Trophoblast cell (in vitro differentiated cells and primary cell): ENCODE data around the gene MUC15. TPM values are rescaled to one million over a fixed set of nuclear protein-coding genes. Genes with fewer than 3 reads are reported as not detected.

Experiments used
- DNase-seq, 2 donors: peaks; one replicate each; pipeline ENCODE4 v3.0.0-alpha.2; 2016
- H2AFZ ChIP-seq: 2 replicates; pipeline ENCODE4 v1.6.1; 2013; ENCODE audit warnings: low read length, moderate library complexity, mild to moderate bottlenecking; ENCODE audit not compliant: insufficient read depth, poor library complexity
- H2AK5ac ChIP-seq: 2 replicates; pipeline ENCODE4 v1.6.1; 2013; ENCODE audit warnings: mild to moderate bottlenecking, low read length
- H2BK120ac ChIP-seq: 2 replicates; pipeline ENCODE4 v1.6.1; 2013; ENCODE audit warnings: low read length, mild to moderate bottlenecking, moderate library complexity; ENCODE audit not compliant: insufficient read depth, poor library complexity
- H2BK12ac ChIP-seq: 2 replicates; pipeline ENCODE4 v1.6.1; 2013; ENCODE audit warnings: mild to moderate bottlenecking, low read length, moderate library complexity
- H2BK5ac ChIP-seq: 2 replicates; pipeline ENCODE4 v1.6.1; 2013; ENCODE audit warnings: low read length, low read depth, moderate library complexity, mild to moderate bottlenecking; ENCODE audit not compliant: poor library complexity
- H3K14ac ChIP-seq: 2 replicates; pipeline ENCODE4 v1.6.1; 2013; ENCODE audit warnings: mild to moderate bottlenecking, low read length
- H3K18ac ChIP-seq: 2 replicates; pipeline ENCODE4 v1.6.1; 2013; ENCODE audit warnings: mild to moderate bottlenecking, low read length
- H3K23ac ChIP-seq: 2 replicates; pipeline ENCODE4 v1.6.1; 2013; ENCODE audit warnings: low read length
- H3K27ac ChIP-seq: 2 replicates; pipeline ENCODE4 v1.5.1; 2013; ENCODE audit warnings: low read depth, mild to moderate bottlenecking, inconsistent platforms, low read length, moderate library complexity
- H3K27me3 ChIP-seq: 2 replicates; pipeline ENCODE4 v1.6.1; 2013; ENCODE audit warnings: inconsistent platforms, mild to moderate bottlenecking, low read length, moderate library complexity; ENCODE audit not compliant: insufficient read depth
- H3K36me3 ChIP-seq, 2 experiments: 1 replicate in 1 of 2; 2 replicates in 1 of 2; pipeline ENCODE4 v1.6.1; 2013; ENCODE audit warnings: low read length in 2 of 2, mild to moderate bottlenecking in 2 of 2, moderate library complexity in 1 of 2; ENCODE audit not compliant: insufficient read depth in 2 of 2, control insufficient read depth in 1 of 2
- H3K4ac ChIP-seq: 2 replicates; pipeline ENCODE4 v1.6.1; 2013; ENCODE audit warnings: low read depth, mild to moderate bottlenecking, low read length, moderate library complexity
- H3K4me1 ChIP-seq, 2 experiments: 1 replicate in 1 of 2; 2 replicates in 1 of 2; pipeline ENCODE4 v1.6.1; 2013; ENCODE audit warnings: low read length in 2 of 2, mild to moderate bottlenecking in 2 of 2, moderate library complexity in 1 of 2; ENCODE audit not compliant: insufficient read depth in 2 of 2, control insufficient read depth in 1 of 2
- H3K4me2 ChIP-seq: 2 replicates; pipeline ENCODE4 v1.6.1; 2013; ENCODE audit warnings: inconsistent platforms, mild to moderate bottlenecking, low read length, moderate library complexity
- H3K4me3 ChIP-seq: 2 replicates; pipeline ENCODE4 v1.5.1; 2013; ENCODE audit warnings: mild to moderate bottlenecking, low read depth, low read length, inconsistent platforms
- H3K79me1 ChIP-seq: one replicate; pipeline ENCODE4 v1.6.1; 2013; ENCODE audit warnings: low read length
- H3K79me2 ChIP-seq: 2 replicates; pipeline ENCODE4 v1.6.1; 2013; ENCODE audit warnings: low read length, mild to moderate bottlenecking; ENCODE audit not compliant: control insufficient read depth, insufficient read depth, poor library complexity
- H3K9ac ChIP-seq: 2 replicates; pipeline ENCODE4 v1.6.1; 2013; ENCODE audit warnings: mild to moderate bottlenecking, low read length
- H3K9me3 ChIP-seq: 2 replicates; pipeline ENCODE4 v1.6.1; 2013; ENCODE audit warnings: low read depth, mild to moderate bottlenecking, control low read depth, inconsistent platforms, low read length; ENCODE audit not compliant: insufficient read depth
- H4K12ac ChIP-seq: 2 replicates; pipeline ENCODE4 v1.6.1; 2013; ENCODE audit warnings: low read depth, mild to moderate bottlenecking, low read length, moderate library complexity
- H4K8ac ChIP-seq: 2 replicates; pipeline ENCODE4 v1.6.1; 2013; ENCODE audit warnings: low read depth, mild to moderate bottlenecking, low read length, moderate library complexity
- H4K91ac ChIP-seq: one replicate; pipeline ENCODE4 v1.6.1; 2013; ENCODE audit warnings: low read depth, mild to moderate bottlenecking, low read length, moderate library complexity
- WGBS: extraction: QIAGEN DNeasy Blood & Tissue Kit; methylation state at CpG from one replicate; pipeline ENCODE4 v1.1.7; 2013; ENCODE audit warnings: missing lambda C conversion rate; ENCODE audit not compliant: insufficient read length, insufficient coverage; ENCODE audit errors: extremely low coverage; 5-methylcytosine and 5-hydroxymethylcytosine counted together
- polyA plus RNA-seq: library from polyadenylated mRNA; stranded (reverse); fragments of 200-250 nt; gene quantifications from 2 replicates; pipeline ENCODE4 v1.2.3, GENCODE V29; 2013

MUC15 gene, protein sequence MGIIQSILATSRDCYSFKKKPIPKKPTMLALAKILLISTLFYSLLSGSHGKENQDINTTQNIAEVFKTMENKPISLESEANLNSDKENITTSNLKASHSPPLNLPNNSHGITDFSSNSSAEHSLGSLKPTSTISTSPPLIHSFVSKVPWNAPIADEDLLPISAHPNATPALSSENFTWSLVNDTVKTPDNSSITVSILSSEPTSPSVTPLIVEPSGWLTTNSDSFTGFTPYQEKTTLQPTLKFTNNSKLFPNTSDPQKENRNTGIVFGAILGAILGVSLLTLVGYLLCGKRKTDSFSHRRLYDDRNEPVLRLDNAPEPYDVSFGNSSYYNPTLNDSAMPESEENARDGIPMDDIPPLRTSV
- polyA plus RNA-seq: 433 and 477 TPM in 2 replicates

DNA sequence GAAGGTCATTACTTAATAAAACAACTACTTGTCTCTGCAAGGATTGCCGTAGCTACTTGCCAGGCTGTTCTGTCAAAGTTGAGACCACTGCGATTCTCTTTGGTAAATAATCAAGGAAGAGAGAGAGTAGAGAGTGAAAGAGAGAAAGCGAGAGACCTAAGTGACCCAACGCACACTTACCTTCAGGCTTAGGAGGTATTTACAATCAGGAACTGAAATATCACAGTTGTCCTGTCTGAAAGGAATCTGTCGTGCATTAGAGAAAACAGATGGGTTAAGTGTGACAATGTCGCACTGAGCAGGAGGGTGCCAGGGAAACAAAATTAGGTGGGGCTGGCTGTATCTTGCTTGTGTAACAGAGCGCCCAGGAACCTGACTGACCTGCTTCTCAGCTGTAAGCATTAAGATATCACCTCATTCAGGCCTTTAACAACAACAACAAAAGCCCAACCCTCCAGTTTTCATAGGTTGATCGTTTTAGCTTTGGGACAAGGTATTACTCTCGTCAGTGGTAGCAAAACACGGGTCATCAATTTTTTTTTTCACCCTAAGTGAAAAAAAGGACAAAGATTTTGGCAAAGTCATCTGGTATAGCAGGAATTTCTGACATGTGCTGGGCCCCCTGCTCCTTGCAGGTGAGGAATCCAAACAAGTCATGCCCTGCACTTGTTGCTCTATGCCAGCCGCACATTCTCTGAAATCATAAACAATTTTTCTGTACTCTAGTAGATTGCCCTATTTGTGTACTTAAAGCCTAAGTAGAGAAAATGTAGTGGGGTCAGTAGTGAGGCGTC lies at the start of gene MUC15:
Gene MUC15 (minus strand): TSS at position 403 of the 794 bp plus-strand sequence. CDS start 5,169 bp downstream, outside the sequence.
- H3K23ac ChIP-seq: no peak within 1 kb of the TSS
- H4K91ac ChIP-seq: peak within 1 kb of the TSS; percentile 32
- H3K4me3 ChIP-seq: no peak within 1 kb of the TSS
- H4K8ac ChIP-seq: peak within 1 kb of the TSS; percentile 35
- WGBS: no CpG with 5 or more reads among the region's 12 CpGs
- no peaks in the 10 kb centered on the region for H3K36me3 ChIP-seq
- peaks cover 4% of the 10 kb centered on the region for H3K79me1 ChIP-seq
- no peak within 1 kb of the TSS for H2AFZ ChIP-seq
- no peaks in the 10 kb centered on the region for H3K79me2 ChIP-seq
- H4K12ac ChIP-seq: no peak within 1 kb of the TSS
- no peak within 1 kb of the TSS for H2BK12ac ChIP-seq
- peak within 1 kb of the TSS; percentile 23 for H3K4me2 ChIP-seq
- no peaks in the 10 kb centered on the region for H3K27me3 ChIP-seq
- H2BK5ac ChIP-seq: peak within 1 kb of the TSS; percentile 31
- DNase-seq: peak; percentile 50 to 69
- H2BK120ac ChIP-seq: peak within 1 kb of the TSS; percentile 20
- no peak within 1 kb of the TSS for H3K18ac ChIP-seq
- no peaks in the 10 kb centered on the region for H3K9me3 ChIP-seq
- H2AK5ac ChIP-seq: no peak within 1 kb of the TSS
- no peak within 1 kb of the TSS for H3K4ac ChIP-seq
- no peak within 1 kb of the TSS for H3K14ac ChIP-seq
- H3K9ac ChIP-seq: no peak within 1 kb of the TSS
- H3K4me1 ChIP-seq: peaks cover 9 to 13% of the 10 kb centered on the region in 2 experiments
- peak within 1 kb of the TSS; percentile 87 for H3K27ac ChIP-seq

DNA sequence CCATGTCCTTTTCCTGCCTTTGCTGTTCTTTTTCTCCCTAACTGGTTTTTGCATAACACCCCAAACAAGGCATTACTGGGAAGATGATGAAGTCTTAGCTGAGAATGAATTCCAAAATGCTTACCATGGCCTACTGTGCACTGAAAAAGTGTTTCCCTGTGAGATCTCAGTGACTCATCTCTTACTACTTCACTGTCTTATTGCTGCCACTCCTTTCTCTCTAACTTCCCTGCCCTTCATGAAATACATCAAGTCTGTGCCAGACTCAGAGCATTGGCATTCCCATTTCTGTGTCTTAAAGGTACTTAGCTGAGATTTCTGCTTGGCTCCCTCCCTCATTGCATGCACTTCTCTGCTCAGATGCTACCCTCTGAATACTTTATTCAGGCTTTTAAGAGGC lies 49.1 kb upstream of the MUC15 start:
- Histone ChIP-seq H3K27me3 (no peaks in the 10 kb centered on the region), H4K12ac (no peak overlapping the region), H2BK120ac (no peak overlapping the region), H4K91ac (no peak overlapping the region), H3K4ac (no peak overlapping the region), H3K4me1 (no peaks in the 10 kb centered on the region), H3K27ac (no peak overlapping the region), H2AK5ac (no peak overlapping the region), H3K79me1 (no peaks in the 10 kb centered on the region), H3K23ac (no peak overlapping the region), H3K18ac (no peak overlapping the region), H3K4me3 (no peak overlapping the region), H2BK12ac (no peak overlapping the region), H3K9ac (no peak overlapping the region), H2AFZ (no peak overlapping the region), H3K4me2 (no peak overlapping the region), H3K9me3 (no peaks in the 10 kb centered on the region), H3K36me3 (no peaks in the 10 kb centered on the region), H2BK5ac (no peak overlapping the region), H4K8ac (no peak overlapping the region), H3K14ac (no peak overlapping the region), H3K79me2 (no peaks in the 10 kb centered on the region)
- DNase-seq: peak in 1 of 2 donors; percentile 44

DNA sequence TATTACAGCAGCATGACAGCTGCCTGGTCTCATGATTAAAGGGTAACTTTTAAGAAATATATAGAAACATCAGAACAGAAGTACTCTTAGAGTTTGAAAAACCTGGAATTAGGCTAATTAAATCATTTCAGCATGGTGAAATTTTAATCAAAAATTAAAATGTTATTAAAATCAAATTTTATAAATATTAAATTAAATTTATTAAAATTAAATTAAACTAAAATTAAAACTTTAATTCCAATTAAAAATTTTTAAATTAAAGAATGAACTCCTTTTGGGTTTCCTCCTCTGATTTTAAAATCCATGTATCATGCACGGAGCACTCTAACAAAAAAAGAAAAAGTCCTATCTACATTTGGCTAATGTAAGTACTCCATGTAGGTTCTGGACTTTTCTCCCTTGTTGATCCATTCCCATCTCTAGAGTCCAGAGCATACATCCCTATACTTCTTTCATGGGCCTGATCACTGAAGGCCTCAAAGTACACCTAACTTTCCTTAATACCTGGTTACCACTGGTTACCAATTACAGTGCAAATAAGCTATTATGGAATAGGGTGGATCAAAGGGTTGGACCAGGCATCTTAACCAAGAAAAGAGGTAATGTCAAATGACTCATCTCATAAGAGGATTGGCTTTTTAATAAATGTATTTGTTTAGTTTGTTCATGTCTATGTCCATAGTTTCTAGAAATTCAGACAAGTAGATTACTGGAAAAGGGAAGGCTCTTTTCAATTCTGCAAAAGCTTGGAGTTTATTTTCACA lies 48.4 kb upstream of the MUC15 start:
- no peak overlapping the region for H3K14ac ChIP-seq
- no peaks in the 10 kb centered on the region for H3K79me2 ChIP-seq
- no peak overlapping the region for H2AFZ ChIP-seq
- H3K23ac ChIP-seq: no peak overlapping the region
- no peak for DNase-seq
- no peaks in the 10 kb centered on the region for H3K36me3 ChIP-seq
- no peak overlapping the region for H3K9ac ChIP-seq
- no peaks in the 10 kb centered on the region for H3K9me3 ChIP-seq
- H3K4me3 ChIP-seq: no peak overlapping the region
- no peaks in the 10 kb centered on the region for H3K27me3 ChIP-seq
- no peak overlapping the region for H2BK12ac ChIP-seq
- H2BK5ac ChIP-seq: no peak overlapping the region
- H3K27ac ChIP-seq: no peak overlapping the region
- no peak overlapping the region for H2BK120ac ChIP-seq
- no peak overlapping the region for H4K12ac ChIP-seq
- WGBS: no CpG with 5 or more reads among the region's 1 CpG
- H3K18ac ChIP-seq: no peak overlapping the region
- no peaks in the 10 kb centered on the region for H3K79me1 ChIP-seq
- no peak overlapping the region for H4K8ac ChIP-seq
- H4K91ac ChIP-seq: no peak overlapping the region
- no peaks in the 10 kb centered on the region for H3K4me1 ChIP-seq
- H3K4ac ChIP-seq: no peak overlapping the region
- no peak overlapping the region for H2AK5ac ChIP-seq
- no peak overlapping the region for H3K4me2 ChIP-seq

DNA sequence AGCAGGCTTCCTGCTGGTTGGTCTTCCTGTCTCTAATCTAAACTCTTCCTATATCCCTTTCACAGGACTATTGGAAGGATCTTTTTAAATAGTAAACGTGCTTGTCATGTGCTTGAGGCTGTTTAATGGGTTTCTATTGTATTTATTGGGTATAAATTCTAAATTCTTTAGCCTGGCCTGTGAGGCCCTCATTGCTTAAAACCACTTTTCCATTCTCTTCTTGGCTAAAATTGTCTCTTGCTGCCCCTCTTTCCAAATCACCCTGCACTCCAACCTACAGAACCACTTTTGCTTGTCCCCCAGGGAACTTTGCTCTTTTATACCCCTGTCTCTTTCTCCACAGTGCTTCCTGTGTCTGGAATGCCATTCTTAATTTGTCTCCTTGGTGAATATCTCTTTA lies 46.4 kb upstream of the MUC15 start:
- H3K23ac ChIP-seq: no peak overlapping the region
- H2BK120ac ChIP-seq: no peak overlapping the region
- no CpG with 5 or more reads among the region's 1 CpG for WGBS

More for the DNA sequence above, 46.4 kb upstream of the MUC15 start:
- no peaks in the 10 kb centered on the region for H3K9me3 ChIP-seq
- H3K79me1 ChIP-seq: no peaks in the 10 kb centered on the region
- H3K36me3 ChIP-seq: no peaks in the 10 kb centered on the region
- no peak overlapping the region for H3K18ac ChIP-seq
- H3K14ac ChIP-seq: no peak overlapping the region
- H3K4me1 ChIP-seq: peaks cover 0 to 4% of the 10 kb centered on the region in 2 experiments
- H3K79me2 ChIP-seq: no peaks in the 10 kb centered on the region
- H2AK5ac ChIP-seq: no peak overlapping the region
- H4K12ac ChIP-seq: no peak overlapping the region
- H3K27me3 ChIP-seq: no peaks in the 10 kb centered on the region
- H2AFZ ChIP-seq: no peak overlapping the region
- H2BK5ac ChIP-seq: no peak overlapping the region
- H3K27ac ChIP-seq: no peak overlapping the region
- H2BK12ac ChIP-seq: no peak overlapping the region
- H3K4me2 ChIP-seq: no peak overlapping the region
- DNase-seq: no peak
- no peak overlapping the region for H3K4me3 ChIP-seq
- H3K4ac ChIP-seq: no peak overlapping the region
- H4K8ac ChIP-seq: no peak overlapping the region
- H3K9ac ChIP-seq: no peak overlapping the region
- H4K91ac ChIP-seq: no peak overlapping the region
